T-helper 2 cell (primary cell): ENCODE data around the gene SULT2B1.

Source experiments
- DNase-seq, 5 experiments: peaks; one replicate each; pipeline versions ENCODE4 v3.0.0 to v3.0.0-alpha.2; 2012 to 2022

The SULT2B1 gene

DNA sequence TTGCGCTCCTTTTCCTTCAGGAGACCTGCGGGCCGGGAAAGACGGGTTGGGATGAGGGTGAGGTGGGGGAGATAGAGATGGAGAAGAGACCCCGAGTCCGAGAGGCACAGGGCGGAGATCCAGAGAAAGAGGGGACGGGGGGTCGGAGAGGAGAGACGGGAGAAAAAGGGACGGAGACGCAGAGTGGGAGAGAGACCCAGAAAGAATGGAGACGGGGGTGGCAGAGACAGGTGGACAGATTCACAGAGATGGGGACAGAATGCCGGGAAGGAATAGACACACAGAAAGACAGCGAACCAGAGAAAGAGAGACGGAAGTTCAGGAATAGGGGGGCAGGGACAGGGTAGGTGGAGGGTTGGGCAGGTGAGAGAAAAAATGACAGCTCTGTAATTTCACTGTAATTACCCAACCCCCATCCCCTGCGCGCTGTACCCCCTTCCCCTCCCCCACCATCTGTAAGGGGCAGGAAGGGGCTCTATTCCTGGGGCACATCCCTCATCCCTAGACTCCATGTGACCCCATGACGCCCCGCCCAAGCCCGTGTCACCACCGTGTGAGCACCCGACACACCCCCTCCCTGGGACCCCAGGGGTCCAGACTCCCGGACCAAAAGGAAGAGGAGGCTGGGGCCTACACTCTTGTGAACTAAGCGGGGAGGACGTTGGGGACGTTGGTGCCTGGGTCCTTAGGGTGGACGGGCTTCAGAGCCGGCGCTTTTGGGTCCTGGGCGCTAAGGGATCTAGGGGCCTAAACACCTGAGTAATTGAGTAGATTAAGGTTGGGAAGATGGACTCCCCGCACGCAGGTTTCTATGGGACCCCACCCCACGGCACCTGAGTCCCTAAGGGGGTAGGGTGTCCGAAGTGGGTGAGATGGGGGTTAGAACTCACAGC is 84.2 kb downstream of the SULT2B1 start:
- DNase-seq: peak in 1 of 5 experiments; percentile 56

DNA sequence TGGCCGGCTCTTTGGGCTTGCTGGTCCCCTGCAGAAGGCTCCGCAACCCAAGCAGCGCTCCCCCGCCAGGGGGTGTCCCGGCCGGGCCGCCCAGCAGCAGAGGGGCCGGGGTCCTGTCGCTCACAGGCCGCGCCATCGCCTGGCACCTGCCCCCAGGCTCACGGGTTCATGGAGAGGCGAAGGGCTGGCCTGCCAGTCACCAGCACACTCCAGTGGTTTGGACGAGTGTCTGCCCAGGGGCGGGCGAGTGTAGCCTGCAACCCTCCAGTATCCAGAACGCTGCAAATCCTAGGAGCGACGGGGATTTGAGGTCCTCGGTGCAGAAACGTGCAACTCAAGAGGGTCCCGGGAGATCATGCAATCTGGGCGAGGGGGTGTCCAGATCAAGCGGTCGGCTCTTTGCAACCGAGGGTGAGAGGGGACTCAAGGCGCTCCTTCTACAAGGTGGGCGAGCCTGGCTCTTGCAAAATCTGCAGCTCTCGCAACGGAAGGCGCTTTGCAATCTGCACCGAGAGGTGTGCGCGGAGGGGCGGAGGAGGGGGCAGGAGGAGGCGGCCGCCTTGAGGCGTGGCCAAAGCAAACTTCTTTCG is 85.0 kb downstream of the SULT2B1 start, which contains the start of gene DBP:
TSS of gene DBP (minus strand) at position 521 of the 590 bp plus-strand sequence. CDS start at position 136, 385 bp downstream.
- peak in 1 of 5 experiments; percentile 36 for DNase-seq

DNA sequence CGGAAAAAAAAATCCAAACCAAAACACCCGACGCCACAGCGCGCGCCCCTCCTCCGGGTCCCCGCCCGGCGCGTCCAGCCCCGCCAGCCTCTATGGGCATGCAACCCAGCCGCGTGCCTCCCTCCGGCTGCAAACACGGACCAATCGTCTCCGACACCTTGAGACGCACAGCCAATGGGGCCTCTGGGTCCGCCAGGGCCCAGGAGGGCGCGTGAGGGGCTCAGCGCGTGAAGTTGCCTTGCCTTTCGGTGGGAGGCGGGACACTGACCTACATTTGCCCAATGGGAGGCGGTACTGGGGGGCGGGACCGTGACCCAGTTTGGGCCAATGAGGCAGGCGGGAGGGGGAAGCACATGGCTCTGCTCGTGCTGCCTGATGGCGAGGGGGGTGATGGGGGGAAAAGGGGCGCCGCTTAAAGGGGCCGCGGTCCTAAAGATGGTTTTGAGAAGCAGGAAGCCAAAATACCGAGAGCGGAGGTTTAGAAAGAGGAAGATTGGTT is 85.5 kb downstream of the SULT2B1 start:
- peak; percentile 98 to 100 (median 100) for DNase-seq

DNA sequence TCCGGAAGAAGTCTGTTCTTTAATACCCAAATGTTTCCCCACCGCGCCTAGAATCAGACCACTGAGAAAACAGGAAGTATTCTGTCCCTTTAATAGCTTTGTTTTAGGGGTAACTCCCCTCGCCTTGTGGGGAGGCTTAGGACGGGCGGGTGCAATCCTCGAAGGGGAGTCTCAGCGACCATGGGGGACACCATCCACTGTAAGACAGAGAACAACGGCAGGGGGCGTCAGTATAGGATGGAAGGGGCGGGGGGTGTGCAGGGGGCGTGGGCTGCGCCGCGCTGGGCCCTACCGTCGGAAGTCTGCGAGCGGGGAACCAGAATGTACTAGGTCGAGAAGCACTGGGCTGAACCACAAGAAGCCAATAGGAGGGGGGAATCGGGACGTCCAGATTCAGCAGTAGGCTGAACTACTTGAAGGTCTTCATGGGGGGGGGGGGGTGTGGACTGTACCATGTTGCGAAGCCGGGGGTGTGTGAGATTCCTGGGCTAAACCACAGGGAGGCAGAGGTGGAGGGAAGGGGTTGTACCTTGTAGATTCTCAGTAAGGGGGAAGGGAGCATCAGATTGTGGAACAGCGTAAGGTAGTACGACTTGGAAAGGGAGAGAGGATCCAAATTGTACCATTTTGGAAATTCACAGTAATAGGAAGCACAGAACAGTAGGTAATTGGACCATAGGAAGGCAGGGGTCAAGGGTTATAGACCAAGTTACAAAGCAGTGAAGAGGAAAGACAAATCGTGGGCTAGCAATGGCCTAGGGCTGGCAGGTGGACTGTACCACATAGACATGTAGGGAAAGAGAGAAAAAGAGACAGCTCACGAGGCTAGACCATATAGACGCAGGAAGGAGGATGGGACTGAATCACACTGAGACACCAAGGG is 86.2 kb downstream of the SULT2B1 start:
- peak; percentile 59 to 97 (median 83) for DNase-seq

DNA sequence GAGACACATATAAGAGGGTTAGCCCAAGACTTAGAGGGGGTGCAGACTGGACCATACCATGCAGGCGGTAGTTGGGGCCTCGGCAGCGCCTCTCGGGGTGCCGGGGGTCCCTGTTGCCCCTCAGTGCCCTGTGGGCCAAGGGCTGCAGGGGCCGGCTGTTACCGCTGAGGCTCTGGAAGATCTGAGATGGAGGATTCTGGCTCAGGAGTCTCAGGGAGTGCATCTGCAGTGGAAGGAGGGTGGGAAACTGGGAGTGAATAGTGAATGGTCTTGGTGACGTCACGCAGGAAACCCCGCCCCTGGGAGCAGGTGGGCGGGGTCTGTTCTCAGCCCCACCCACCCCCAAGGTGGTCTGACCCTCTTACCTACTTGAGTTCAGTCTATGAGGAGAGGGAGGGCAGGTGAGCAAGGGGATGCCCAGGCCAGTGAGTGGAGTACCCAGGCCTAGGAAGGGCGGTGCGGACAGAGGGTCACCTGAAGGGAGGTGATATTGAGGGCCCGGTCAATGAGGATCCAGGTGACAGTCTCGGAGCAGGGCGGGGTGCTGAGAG is 86.9 kb downstream of the SULT2B1 start:
- peak in 1 of 5 experiments; percentile 8 for DNase-seq

DNA sequence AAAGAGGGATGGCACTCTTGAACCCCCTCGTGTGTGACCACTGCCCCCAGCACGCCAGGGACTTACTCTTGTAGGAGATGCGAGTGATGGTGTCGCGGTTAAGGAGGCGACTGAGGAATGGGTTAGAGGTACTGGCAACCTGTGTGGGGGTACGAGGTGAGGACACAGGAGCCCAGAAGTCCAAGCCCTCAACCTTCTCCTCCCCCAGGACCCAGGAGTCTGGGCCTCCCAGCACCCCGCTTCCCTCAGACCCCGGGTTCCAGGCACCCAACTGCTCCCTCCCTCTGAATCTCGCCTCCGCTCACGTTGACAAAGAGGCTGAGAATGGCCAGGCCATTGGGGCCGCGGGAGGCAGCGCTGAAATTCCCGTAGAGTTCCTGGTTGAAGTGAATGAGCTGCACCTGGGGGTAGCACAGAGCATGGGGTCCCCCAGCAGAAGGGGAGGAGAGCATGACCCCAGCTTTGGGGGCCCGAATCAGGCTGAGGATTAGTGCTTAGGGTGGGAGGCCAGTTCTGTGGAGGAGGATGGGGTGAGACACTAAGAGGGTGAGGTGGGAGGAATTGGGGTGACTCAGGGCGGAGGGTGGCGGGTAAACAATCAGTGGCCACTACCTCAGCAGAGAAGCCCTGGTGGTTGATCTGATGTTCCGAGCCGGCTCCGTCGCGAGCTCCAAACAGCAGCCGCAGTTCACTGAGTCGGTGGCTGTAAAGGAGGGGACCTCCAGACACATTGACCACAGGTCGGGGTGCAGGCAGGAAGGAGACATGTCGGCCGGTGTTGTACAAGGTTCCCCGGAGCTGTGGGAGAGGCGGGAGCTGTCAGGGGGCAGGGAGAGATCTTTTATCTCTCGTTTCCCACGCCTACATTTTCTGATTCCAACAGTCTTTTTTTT is 87.8 kb downstream of the SULT2B1 start:
- DNase-seq: no peak

DNA sequence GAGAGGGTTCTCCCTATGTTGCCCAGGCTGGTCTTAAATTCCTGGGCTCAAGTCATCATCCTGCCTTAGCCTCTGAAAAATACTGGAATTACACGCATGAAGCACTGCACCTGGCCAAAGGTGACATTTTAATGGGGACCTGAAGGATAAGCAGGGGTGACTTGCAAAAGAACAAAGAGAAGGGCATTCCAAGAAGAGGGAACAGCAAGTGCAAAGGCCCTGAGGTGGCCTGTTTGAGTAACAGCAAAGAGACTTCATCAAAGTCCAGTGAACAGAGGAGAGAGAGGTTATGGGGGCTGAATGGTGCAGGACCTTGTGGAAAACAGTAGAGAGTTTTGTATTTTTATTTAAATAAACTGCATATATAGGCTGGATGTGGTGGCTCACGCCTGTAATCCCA is 89.9 kb downstream of the SULT2B1 start:
- DNase-seq: no peak

DNA sequence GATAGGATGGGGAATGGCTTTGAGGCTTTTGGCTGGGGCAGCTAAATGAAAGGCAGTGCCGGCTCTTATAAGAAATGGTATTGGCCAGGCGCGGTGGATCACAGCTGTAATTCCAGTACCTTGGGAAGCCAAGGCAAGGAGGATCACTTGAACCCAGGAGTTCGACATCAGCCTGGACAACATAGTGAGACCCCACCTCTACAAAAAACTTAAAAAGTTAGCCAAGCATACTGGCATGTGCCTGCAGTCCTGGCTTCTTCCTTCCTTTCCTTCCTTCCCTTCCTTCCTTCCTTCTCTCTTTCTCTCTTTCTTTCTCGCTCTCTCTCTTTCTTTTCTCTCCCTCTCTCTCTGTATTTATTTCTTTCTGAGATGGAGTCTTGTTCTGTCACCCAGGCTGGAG is 90.9 kb downstream of the SULT2B1 start:
- no peak for DNase-seq

DNA sequence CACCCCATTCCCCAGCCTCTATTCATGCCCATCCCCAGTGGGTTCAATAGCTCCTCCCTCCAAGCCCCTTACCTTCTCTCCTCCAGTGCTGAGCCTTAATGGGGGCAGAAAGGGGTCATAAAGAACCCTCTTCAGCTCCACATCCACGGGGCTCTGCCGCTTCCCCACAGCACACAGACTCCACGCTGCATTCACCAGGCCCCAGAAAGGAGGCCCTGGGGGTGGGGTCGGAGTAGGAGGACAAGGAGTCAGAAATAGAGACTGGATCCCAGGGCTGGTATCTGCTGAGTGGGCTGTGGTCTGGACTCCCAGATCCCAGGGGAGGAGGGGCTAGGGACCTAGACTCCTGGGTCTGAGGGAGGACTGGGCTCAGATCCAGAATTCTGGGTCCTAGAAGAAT is 92.4 kb downstream of the SULT2B1 start:
- DNase-seq: no peak

DNA sequence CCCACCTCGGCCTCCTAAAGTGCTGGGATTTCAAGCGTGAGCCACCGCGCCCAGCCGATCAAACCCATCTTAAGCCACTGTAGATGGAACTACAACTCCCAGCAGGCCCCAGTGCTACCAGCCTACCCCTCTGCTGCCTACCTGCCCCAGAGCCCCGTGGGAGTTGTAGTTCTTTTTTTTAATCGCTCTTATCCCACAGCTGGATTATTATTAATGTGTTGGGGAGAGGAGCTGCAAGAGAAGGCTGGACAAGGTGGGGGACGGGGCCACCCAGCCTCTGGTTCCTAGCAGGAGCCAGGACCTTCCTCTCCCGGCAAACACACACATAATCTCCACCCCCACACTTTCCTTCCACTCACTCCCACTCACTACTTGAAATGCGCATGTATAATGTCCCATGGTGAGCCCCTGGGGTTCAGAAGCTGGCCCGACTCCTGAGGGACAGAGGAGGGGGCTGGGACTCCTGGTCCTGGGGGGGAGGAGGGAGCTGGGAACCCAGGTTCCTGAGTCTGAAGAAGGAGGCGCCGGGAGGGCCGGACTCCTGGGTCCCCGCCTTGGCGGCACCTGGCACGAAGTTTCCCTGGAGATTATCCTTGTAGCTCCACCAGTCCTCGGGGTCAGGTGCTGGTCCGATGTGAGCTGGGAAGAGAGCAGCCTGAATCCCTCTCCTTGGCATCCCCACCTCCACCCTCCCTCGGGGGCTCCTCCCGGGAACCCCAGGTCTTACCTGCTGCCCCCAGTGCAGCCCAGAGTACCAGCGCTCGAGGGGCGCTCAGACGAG is 93.1 kb downstream of the SULT2B1 start:
- DNase-seq: peak in 4 of 5 experiments; percentile 60 to 87 (median 66)

DNA sequence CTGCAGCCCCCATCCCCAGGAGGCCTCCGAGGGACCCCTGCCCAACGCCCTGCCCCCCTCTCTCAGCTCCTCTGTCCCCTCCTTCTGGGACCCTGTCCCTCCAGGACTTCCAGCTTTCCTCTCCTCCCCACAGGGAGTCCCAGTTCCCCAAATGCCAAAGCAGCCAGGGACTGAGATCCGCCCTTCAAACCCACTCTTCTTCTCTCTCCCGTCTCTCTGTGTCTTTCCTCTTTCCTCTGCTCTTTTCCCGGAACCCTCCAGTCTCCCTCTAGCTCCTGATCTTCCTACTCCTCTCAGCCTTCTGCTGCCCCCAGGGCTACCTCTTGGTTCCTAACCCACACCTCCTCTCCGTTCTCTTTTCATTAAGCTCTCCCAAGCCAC is 93.6 kb downstream of the SULT2B1 start:
- DNase-seq: no peak

DNA sequence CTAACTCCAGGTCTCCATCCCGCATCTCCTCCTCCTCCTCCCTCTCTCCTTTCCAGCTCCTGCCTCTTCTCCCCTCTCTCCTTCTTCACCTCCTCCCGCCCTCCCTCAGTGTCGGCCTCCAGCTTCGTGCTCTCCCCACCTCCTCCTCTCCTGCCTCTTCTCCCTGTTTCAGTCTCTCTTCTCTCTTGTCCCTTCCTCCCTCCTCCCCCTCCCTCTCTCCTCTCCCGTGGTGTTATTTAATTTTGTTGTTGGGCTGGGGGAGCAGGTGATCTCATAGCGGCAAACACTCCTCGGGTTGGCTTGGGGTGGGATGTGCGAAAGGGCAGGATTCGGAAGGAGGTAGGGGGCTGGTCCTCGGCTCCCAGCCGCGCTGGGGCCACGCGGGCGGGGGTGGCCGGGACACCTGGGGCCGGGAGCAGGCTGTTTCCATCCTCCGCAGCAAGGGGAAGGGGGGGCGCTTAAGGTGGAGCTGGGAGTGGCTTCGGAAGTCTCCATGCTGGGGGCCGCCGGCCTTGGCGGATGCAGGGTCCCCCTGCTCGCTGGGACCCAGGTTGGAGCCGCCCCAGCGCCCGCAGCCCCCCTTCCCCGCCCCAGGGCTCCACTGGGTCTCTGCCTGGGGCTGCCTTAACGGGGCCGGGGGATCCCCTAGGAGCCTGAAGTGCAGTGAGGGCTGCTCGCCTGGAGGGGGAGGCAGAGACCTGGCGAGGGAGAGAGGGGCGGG is 94.2 kb downstream of the SULT2B1 start, which contains the start of gene CA11:
TSS of gene CA11 (minus strand) at position 187 of the 721 bp plus-strand sequence. CDS start 555 bp downstream, outside the sequence.
- peak; percentile 83 to 92 (median 88) for DNase-seq

DNA sequence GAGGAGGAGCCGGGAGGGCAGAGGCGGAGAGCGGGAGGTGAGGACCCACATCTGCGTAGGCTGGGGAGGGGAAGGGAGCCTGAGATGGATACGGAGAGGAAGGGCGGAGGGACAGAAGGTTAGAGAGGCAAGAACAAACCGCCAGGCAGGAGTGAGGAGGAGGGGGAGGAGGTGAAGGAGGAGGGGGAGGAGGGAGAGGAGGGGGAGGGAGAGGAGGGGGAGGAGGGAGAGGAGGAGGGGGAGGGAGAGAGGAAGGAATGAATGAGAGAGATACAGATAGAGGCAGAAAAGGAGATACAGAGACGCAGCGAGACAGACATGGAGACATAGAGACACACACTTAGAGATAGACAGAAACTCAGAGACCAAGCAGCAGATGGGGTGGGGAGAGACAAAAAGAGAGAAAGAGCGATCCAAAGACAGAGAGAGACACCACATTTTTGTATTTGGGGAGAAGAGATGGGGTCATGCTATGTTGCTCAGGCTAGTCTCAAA is 94.8 kb downstream of the SULT2B1 start:
- DNase-seq: no peak

DNA sequence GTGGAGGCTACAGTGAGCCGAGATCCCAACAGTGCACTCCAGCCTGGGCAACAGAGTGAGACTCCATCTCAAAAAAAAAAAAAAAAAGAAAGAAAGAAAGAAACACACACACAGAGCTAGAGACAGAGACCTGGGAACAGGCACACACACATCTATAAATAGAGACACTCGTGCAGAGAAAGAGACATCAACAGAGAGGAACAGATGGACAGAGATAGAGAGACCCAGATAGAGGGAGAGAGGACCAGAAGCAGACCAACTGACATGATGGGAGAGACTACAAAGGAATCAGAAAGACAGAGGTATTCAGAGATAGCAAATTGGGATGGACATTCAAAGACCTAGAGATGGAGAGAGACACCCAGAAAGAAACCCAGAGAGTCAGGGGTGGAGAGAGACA is 96.2 kb downstream of the SULT2B1 start:
- DNase-seq: no peak
